ENCODE measurements around the gene DNAH11. TPM values are rescaled to one million over a fixed set of nuclear protein-coding genes. Genes with fewer than 3 reads are reported as not detected.
"Not testable (repeated sequence)": the region's sequence is repeated elsewhere in the genome, so short reads cannot be mapped to it uniquely, and the experiment has no call there.

The DNAH11 gene
- total and polyA plus RNA-seq, 12 donors: 0.03 to 0.59 (median 0.19) TPM; not detected in 2

DNA sequence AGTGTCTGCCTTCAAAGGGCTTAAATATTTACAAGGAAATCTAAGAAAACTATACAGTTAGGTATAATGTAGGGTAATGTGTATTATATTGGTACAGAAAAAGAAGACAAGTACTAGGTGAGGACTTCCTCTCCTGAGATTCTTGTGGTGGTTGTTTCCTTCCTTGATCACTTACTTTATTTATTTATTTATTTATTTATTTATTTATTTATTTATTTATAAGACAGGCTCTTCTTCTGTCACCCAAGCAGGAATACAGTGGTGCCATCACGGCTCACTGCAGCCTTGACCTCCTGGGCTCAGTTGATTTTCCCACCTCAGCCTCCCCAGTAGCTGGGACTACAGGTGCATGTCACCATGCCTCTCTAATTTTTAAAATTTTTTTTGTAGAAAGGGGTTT lies 18.2 kb upstream of the DNAH11 start:
- Histone ChIP-seq H3K36me3 (no peaks in the 10 kb centered on the region), H3K27me3 (peaks cover 0 to under 1% (median 0%) of the 10 kb centered on the region in 7 donors), H3K9me3 (no peaks in the 10 kb centered on the region), H3K27ac (no peak overlapping the region), H3K4me1 (no peaks in the 10 kb centered on the region), H3K4me3 (no peak overlapping the region)
- ATAC-seq (no peak), DNase-seq (no peak)
- intact Hi-C loops (cut with DNase I): loop anchor here in 1 of 10 donors (10.0 kb wide), 1 partner anchor 130 kb away; no protein-coding TSS in a partner anchor
- WGBS, 2 donors: 95 to 100% methylated on average over 1 of the region's 1 CpG
- TF ChIP-seq, protein P1, sequence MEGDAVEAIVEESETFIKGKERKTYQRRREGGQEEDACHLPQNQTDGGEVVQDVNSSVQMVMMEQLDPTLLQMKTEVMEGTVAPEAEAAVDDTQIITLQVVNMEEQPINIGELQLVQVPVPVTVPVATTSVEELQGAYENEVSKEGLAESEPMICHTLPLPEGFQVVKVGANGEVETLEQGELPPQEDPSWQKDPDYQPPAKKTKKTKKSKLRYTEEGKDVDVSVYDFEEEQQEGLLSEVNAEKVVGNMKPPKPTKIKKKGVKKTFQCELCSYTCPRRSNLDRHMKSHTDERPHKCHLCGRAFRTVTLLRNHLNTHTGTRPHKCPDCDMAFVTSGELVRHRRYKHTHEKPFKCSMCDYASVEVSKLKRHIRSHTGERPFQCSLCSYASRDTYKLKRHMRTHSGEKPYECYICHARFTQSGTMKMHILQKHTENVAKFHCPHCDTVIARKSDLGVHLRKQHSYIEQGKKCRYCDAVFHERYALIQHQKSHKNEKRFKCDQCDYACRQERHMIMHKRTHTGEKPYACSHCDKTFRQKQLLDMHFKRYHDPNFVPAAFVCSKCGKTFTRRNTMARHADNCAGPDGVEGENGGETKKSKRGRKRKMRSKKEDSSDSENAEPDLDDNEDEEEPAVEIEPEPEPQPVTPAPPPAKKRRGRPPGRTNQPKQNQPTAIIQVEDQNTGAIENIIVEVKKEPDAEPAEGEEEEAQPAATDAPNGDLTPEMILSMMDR (IDR thresholded peaks at IDR 0.05): no peak

DNA sequence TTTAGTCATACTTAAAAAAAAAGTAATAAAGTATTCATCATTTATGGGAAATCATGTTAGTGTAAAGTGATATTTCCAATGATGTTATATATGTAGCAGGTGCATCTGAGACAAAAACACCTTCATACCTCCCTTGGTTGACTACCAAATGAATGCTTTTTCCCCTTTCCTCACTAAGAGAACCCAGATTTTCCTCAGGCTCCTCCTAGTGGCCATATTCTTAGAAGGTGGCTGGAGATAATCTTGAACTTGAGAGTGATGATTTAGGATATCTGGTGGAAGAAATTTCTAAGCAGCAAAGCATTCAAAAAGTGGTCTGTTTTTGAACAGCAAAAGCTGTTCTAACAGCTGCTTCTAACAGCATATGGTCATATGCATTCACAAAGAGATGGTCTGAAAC lies 16.8 kb upstream of the DNAH11 start:
- Histone ChIP-seq H3K27ac (no peak overlapping the region), H3K4me1 (no peaks in the 10 kb centered on the region), H3K36me3 (no peaks in the 10 kb centered on the region), H3K4me3 (no peak overlapping the region), H3K9me3 (no peaks in the 10 kb centered on the region), H3K27me3 (peaks cover 0 to 4% (median 0%) of the 10 kb centered on the region in 7 donors)
- ATAC-seq: no peak
- DNase-seq: no peak
- intact Hi-C loops (cut with DNase I): loop anchor here in 1 of 10 donors (10.0 kb wide), 1 partner anchor 131 kb away; no protein-coding TSS in a partner anchor
- TF ChIP-seq, protein P1 (IDR thresholded peaks at IDR 0.05): peak in 5 of 9 donors; percentile 29 to 47 (median 37)

DNA sequence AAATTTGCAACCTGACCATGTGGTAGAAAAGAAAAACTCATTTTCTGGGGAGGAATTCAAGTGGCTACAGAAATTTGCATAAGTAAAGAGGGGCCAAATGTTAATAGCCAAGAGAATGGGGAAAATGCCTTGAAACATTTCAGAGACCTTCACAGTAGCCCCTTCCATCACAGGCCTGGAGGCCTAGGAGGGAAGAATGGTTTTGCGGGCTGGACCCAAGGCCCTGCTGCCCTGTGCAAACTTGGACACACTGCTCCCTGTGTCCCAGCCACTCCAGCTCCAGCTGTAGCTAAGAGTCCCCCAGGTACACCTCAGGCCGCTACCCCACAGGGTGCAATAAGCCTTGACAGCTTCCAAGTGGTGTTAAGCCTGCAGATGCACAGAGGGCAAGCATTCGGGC lies 16.4 kb upstream of the DNAH11 start:
- no peak for DNase-seq
- WGBS, 2 donors: 87 to 88% methylated on average over 3 of the region's 3 CpGs
- H3K36me3 ChIP-seq: no peaks in the 10 kb centered on the region

DNA sequence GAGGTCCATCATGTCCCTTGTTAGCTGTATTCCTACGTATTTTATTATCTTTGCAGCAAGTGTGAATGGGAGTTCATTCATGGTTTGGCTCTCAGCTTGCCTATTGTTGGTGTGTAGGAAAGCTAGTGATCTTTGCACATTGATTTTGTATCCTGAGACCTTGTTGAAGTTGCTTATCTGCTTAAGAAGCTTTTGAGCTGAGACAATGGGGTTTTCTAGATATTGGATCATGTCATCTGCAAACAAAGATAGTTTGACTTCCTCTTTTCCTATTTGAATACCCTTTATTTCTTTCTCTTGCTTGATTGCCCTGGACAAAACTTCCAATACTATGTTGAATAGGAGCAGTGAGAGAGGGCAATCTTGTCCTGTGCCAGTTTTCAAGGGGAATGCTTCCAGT lies 10.4 kb upstream of the DNAH11 start:
- intact Hi-C loops (cut with DNase I): loop anchor here in 1 of 10 donors (10.0 kb wide), 1 partner anchor 62 kb away; no protein-coding TSS in a partner anchor
- not testable (repeated sequence) for H3K36me3 ChIP-seq, H3K27me3 ChIP-seq, H3K9me3 ChIP-seq, ATAC-seq, H3K4me1 ChIP-seq, H3K27ac ChIP-seq, H3K4me3 ChIP-seq, DNase-seq
- 41 to 73% methylated on average over 1 of the region's 1 CpG for WGBS, 2 donors

More for the DNA sequence above, 16.4 kb upstream of the DNAH11 start:
- TF ChIP-seq, protein P1 (IDR thresholded peaks at IDR 0.05): no peak
- Histone ChIP-seq H3K9me3 (no peaks in the 10 kb centered on the region), H3K4me1 (no peaks in the 10 kb centered on the region), H3K4me3 (no peak overlapping the region), H3K27me3 (peaks cover 0 to 4% (median 0%) of the 10 kb centered on the region in 7 donors), H3K27ac (no peak overlapping the region)
- ATAC-seq: no peak
- intact Hi-C loops (cut with DNase I): loop anchor here in 1 of 10 donors (10.0 kb wide), 1 partner anchor 132 kb away; no protein-coding TSS in a partner anchor

DNA sequence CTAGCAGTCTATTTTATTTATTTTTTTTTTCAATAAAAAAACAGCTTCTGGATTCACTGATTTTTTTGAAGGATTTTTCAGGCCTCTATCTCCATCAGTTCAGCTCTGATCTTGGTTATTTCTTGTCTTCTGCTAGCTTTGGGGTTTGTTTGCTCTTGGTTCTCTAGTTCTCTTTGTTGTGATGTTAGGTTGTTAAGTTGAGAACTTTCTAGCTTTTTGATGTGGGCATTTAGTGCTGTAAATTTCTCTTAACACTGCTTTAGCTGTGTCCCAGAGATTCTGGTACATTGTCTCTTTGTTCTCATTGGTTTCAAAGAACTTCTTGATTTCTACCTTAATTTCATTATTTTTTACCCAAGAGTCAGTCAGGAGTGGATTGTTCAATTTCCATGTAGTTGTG lies 9.2 kb upstream of the DNAH11 start:
- not testable (repeated sequence) for H3K4me1 ChIP-seq, ATAC-seq, H3K27ac ChIP-seq, H3K9me3 ChIP-seq, H3K36me3 ChIP-seq, H3K27me3 ChIP-seq, DNase-seq, H3K4me3 ChIP-seq
- intact Hi-C loops (cut with DNase I): loop anchor here in 1 of 10 donors (10.0 kb wide), 1 partner anchor 61 kb away; no protein-coding TSS in a partner anchor

DNA sequence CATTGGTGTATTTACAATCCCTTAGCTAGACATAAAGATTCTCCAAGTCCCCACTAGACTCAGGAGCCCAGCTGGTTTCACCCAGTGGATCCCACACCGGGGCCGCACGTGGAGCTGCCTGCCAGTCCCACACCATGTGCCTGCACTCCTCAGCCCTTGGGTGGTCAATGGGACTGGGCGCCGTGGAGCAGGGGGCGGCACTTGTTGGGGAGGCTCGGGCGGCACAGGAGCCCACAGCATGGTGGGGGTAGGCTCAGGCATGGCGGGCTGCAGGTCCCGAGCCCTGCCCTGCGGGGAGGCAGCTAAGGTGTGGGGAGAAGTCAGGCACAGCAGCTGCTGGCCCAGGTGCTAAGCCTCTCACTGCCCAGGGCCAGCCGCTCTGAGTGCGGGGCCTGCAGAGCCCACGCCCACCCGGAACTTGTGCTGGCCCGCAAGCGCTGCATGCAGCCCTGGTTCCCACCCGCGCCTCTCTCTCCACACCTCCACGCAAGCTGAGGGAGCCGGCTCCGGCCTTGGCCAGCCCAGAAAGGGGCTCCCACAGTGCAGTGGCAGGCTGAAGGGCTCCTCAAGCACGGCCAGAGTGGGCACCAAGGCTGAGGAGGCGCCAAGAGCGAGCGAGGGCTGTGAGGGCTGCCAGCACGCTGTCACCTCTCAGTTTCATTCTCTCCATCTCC lies 6.3 kb upstream of the DNAH11 start:
- not testable (repeated sequence) for H3K36me3 ChIP-seq, ATAC-seq, H3K4me1 ChIP-seq, DNase-seq, H3K4me3 ChIP-seq, H3K9me3 ChIP-seq, H3K27ac ChIP-seq
- 92 to 95% methylated on average over 27 of the region's 27 CpGs for WGBS, 2 donors
- peaks cover 0 to 31% (median 15%) of the 10 kb centered on the region in 7 donors for H3K27me3 ChIP-seq
- intact Hi-C loops (cut with DNase I): loop anchor here in 1 of 10 donors (10.0 kb wide), 1 partner anchor 58 kb away; no protein-coding TSS in a partner anchor

All from heart right ventricle (tissue), 16 donors.